Glutamatergic neuron (in vitro differentiated cells): Measurements from ENCODE around the gene SLC25A48. TPM values are rescaled to one million over a fixed set of nuclear protein-coding genes. Genes with fewer than 3 reads are reported as not detected.

Experiments used
- DNase-seq: peaks from one replicate; pipeline ENCODE4 v3.0.0; 2022
- H3K27ac Mint-ChIP-seq: one replicate; pipeline ENCODE4 v1.8.0; 2020; ENCODE audit warnings: mild to moderate bottlenecking, mixed read lengths, inconsistent platforms; ENCODE audit not compliant: unreplicated experiment
- H3K27me3 Mint-ChIP-seq: one replicate; pipeline ENCODE4 v1.8.0; 2020; ENCODE audit warnings: mild to moderate bottlenecking, moderate library complexity, mixed read lengths, inconsistent platforms; ENCODE audit not compliant: unreplicated experiment
- H3K36me3 Mint-ChIP-seq: one replicate; pipeline ENCODE4 v1.8.0; 2020; ENCODE audit warnings: mild to moderate bottlenecking, mixed read lengths, inconsistent platforms; ENCODE audit not compliant: unreplicated experiment
- H3K4me1 Mint-ChIP-seq: one replicate; pipeline ENCODE4 v1.8.0; 2020; ENCODE audit warnings: mild to moderate bottlenecking, low read depth, mixed read lengths, inconsistent platforms; ENCODE audit not compliant: unreplicated experiment
- H3K4me3 Mint-ChIP-seq: one replicate; pipeline ENCODE4 v1.8.0; 2020; ENCODE audit warnings: mild to moderate bottlenecking, mixed read lengths, inconsistent platforms; ENCODE audit not compliant: unreplicated experiment
- H3K9me3 Mint-ChIP-seq: one replicate; pipeline ENCODE4 v1.8.0; 2020; ENCODE audit warnings: mild to moderate bottlenecking, moderate library complexity, mixed read lengths, inconsistent platforms; ENCODE audit not compliant: unreplicated experiment
- CTCF ChIP-seq: fragments of 200-600 bp; sonication (generic); IDR thresholded peaks from one replicate; pipeline ENCODE4 v1.5.0; 2021; ENCODE audit not compliant: partially characterized antibody, unreplicated experiment
- total RNA-seq: library from RNA; stranded (reverse); fragmentation: NEBNext Ultra II Directional; extraction: Animal tissue kit (Norgen Biotek cat#: 25700); gene quantifications from one replicate; pipeline ENCODE4 v1.2.1, GENCODE V29; 2021; ENCODE audit not compliant: unreplicated experiment

SLC25A48 gene
- total RNA-seq, 1 donor from 2014 or later = 1.7 TPM

- Mint-ChIP-seq H3K9me3 (peaks cover 1% of the 10 kb centered on the region), H3K36me3 (no peaks in the 10 kb centered on the region), H3K27me3 (peaks cover 2% of the 10 kb centered on the region), H3K27ac (no peak overlapping the region), H3K4me1 (no peaks in the 10 kb centered on the region), H3K4me3 (no peak overlapping the region)
- TF ChIP-seq CTCF = no peak
- no peak for DNase-seq
Measured at GRCh38 chr5:135920199-135920598, 85.7 kb downstream of the SLC25A48 start.

- Mint-ChIP-seq H3K27ac (no peak overlapping the region), H3K9me3 (peaks cover 1% of the 10 kb centered on the region), H3K4me1 (no peaks in the 10 kb centered on the region), H3K36me3 (no peaks in the 10 kb centered on the region), H3K27me3 (peaks cover 2% of the 10 kb centered on the region), H3K4me3 (no peak overlapping the region)
- TF ChIP-seq CTCF = no peak
- no peak for DNase-seq
Measured at GRCh38 chr5:135921388-135921787, 86.9 kb downstream of the SLC25A48 start.

DNA sequence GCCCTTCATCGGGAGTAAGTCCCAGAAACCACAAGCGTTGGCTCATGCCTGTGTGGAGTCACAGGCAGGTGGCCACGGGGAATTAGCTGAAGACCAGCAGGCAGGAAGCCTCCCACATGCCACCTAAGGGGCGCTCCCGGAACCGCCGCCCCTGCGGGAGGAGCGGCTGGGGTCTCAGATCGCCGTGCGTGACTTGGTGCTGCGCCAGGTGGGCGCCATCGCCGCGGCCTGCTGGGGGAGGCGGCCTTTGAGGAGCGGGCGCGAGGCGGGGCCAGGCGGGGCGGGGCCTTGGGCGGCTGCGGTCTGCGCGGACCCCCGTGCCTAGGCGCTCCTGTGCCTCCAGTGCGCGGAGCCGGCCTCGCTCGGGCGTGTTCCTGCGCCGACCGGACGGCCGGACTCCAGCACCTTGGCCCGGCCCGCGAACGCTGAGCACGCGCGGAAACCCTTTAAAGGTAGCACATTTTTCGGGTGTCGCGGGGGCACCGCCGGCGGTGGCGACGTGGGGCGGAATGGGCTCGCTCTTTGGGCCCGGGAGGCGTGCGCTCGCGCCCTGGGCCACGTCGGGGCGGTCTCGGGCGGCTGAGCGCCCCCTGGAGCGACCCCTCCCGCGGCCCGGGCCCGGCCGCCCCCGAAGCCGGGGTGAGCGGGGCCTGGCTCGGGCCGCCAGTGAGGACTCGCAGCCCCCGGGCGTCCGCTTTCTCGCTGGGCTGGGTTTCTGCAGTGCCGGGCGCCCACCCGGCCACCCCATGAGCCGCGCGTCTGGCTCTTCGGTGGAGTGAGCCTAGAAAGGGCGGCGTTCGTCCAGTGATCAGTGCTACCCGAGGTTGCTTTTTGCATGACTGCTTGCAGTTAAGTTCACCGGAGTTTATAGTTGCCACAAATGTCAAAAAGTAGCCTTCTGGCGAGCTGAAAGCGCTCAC lies 95.8 kb downstream of the SLC25A48 start:
- Mint-ChIP-seq H3K27me3 (peaks cover 2% of the 10 kb centered on the region), H3K27ac (no peak overlapping the region), H3K36me3 (no peaks in the 10 kb centered on the region), H3K9me3 (no peaks in the 10 kb centered on the region), H3K4me1 (no peaks in the 10 kb centered on the region), H3K4me3 (peak overlapping the region; percentile 84)
- DNase-seq = peak; percentile 54
- TF ChIP-seq CTCF = no peak

DNA sequence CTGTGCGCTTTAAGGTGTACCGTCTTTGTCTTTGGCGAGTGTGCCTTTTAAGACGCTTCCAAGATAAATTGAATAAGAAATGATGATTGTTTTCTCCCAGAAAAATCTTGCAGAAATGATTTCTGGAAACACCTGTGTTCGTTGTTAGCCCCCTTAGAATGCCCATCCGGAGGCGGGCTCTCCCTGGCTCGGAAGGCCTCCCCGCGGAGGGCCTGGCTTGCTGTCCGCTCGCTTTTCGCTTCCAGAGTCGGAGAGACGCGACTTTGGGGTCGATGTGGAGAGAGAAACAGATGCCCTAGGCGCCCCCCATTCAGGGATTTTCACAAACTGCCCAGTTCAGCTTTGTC lies 96.5 kb downstream of the SLC25A48 start:
- Mint-ChIP-seq H3K27me3 (peaks cover 2% of the 10 kb centered on the region), H3K4me1 (no peaks in the 10 kb centered on the region), H3K4me3 (peak overlapping the region; percentile 84), H3K9me3 (no peaks in the 10 kb centered on the region), H3K27ac (no peak overlapping the region), H3K36me3 (no peaks in the 10 kb centered on the region)
- no peak for TF ChIP-seq CTCF
- DNase-seq = no peak

DNA sequence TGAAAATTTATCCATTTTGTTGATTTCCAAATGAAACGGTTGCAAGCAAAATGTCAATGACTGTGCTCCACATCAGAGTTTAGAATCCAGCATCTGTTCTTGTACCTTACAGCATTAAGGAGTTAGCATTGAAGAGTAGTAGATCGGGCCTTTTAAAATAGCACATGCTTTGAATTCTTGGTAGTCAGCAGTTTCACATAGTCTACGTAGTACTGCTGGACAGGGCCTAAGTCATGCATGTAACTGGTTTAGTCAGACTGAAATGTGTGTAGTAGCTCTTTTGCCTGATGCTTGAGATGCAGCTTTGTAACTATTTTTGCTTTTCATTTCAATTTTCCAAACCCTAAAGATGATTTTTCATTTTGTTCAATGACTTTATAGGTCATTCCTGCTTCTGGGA lies 100.5 kb downstream of the SLC25A48 start:
- no peaks in the 10 kb centered on the region for H3K36me3 Mint-ChIP-seq
- no peak overlapping the region for H3K4me3 Mint-ChIP-seq
- TF ChIP-seq CTCF = no peak
- peaks cover 2% of the 10 kb centered on the region for H3K27me3 Mint-ChIP-seq
- no peaks in the 10 kb centered on the region for H3K4me1 Mint-ChIP-seq
- no peak for DNase-seq
- no peaks in the 10 kb centered on the region for H3K9me3 Mint-ChIP-seq
- H3K27ac Mint-ChIP-seq = no peak overlapping the region
